GM10266 (cell line): Measurements from ENCODE around the gene SAT2.

Source experiments
- DNase-seq: peaks from one replicate; pipeline ENCODE4 v3.0.0; 2012; ENCODE audit errors: extremely low spot score
- TF ChIP-seq, protein P1 (sequence below): IDR thresholded peaks from 2 replicates; pipeline ENCODE4 v1.5.1; 2012; ENCODE audit warnings: mild to moderate bottlenecking, low read depth; ENCODE audit not compliant: control insufficient read depth, insufficient read depth; ENCODE audit errors: missing control alignments

Gene SAT2

DNA sequence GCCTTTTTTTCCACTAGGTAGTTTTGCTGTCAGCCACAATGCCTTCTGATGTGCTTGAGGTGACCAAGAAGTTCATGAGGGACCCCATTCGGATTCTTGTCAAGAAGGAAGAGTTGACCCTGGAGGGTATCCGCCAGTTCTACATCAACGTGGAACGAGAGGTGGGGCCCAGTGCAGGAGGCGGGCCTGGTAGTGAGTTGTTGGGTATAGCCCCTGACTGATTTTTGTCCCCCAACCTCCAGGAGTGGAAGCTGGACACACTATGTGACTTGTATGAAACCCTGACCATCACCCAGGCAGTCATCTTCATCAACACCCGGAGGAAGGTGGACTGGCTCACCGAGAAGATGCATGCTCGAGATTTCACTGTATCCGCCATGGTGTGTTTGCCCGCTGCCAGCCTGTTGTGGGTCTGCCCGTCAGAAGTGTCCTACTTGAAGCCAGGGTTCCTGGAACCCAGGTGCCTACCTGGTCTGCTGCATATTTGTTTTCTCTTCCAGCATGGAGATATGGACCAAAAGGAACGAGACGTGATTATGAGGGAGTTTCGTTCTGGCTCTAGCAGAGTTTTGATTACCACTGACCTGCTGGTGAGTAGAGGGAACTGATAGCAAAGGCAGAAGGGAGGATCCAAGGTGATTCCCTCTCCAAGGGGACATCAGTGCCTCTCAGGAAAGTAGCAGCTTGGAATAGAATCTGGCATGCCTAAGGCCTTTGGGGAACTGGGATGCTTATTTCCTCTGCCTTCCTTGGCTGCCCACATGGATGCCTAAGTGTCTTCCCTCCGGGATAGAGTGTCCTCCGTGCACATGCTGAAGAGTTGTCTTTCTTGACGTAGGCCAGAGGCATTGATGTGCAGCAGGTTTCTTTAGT, 50.1 kb downstream of the SAT2 start:
- TF ChIP-seq, protein P1, sequence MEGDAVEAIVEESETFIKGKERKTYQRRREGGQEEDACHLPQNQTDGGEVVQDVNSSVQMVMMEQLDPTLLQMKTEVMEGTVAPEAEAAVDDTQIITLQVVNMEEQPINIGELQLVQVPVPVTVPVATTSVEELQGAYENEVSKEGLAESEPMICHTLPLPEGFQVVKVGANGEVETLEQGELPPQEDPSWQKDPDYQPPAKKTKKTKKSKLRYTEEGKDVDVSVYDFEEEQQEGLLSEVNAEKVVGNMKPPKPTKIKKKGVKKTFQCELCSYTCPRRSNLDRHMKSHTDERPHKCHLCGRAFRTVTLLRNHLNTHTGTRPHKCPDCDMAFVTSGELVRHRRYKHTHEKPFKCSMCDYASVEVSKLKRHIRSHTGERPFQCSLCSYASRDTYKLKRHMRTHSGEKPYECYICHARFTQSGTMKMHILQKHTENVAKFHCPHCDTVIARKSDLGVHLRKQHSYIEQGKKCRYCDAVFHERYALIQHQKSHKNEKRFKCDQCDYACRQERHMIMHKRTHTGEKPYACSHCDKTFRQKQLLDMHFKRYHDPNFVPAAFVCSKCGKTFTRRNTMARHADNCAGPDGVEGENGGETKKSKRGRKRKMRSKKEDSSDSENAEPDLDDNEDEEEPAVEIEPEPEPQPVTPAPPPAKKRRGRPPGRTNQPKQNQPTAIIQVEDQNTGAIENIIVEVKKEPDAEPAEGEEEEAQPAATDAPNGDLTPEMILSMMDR, result no peak
- no peak for DNase-seq

DNA sequence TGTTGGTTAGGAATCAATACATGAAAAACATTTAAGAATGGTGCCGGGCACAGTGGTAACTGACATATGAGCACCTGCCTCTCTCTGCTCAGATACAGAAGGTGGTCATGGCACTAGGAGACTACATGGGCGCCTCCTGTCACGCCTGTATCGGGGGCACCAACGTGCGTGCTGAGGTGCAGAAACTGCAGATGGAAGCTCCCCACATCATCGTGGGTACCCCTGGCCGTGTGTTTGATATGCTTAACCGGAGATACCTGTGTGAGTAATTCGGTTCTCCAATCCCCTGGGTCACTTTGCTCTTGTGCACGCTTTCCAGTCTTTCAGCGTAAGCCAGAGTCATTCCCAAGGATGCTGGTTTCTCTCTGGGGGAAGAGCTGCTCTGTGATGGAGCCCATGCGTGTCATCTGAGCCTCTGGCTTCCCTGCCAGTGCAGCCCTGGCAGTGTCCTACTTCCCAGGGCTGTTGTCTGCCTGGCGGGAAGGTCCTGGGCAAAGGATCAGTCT, 51.1 kb downstream of the SAT2 start:
- DNase-seq, result no peak
- TF ChIP-seq, protein P1, result no peak
